DMS153 (cell line): ENCODE results near the gene ABCC3.

Experiments
- DNase-seq: peaks from one replicate; lab custom pipeline; 2025; lab: John Stamatoyannopoulos, UW

ABCC3 gene

GRCh38 chr17:50627036-50627781, 7.5 kb upstream of the ABCC3 start:
- no peak for DNase-seq

- peak; percentile 41 for DNase-seq
Measured at GRCh38 chr17:50627782-50628601, 6.7 kb upstream of the ABCC3 start.

GRCh38 chr17:50629902-50630301, 4.8 kb upstream of the ABCC3 start:
- DNase-seq = no peak

- peak; percentile 57 for DNase-seq
Measured at GRCh38 chr17:50630524-50631194, 4.0 kb upstream of the ABCC3 start.

- no peak for DNase-seq
Measured at GRCh38 chr17:50631195-50631907, 3.3 kb upstream of the ABCC3 start.

GRCh38 chr17:50631908-50632571, 2.6 kb upstream of the ABCC3 start:
- no peak for DNase-seq

- no peak for DNase-seq
Measured at GRCh38 chr17:50632637-50633036, 2.0 kb upstream of the ABCC3 start.

- no peak for DNase-seq
Measured at GRCh38 chr17:50633683-50634082, 998 bp upstream of the ABCC3 start.

- no peak for DNase-seq
Measured at GRCh38 chr17:50634915-50635731, 442 bp downstream of the ABCC3 start.

- DNase-seq = no peak
Measured at GRCh38 chr17:50635732-50635981, 976 bp downstream of the ABCC3 start.

GRCh38 chr17:50635982-50636803, 1.5 kb downstream of the ABCC3 start:
- DNase-seq = no peak

GRCh38 chr17:50636804-50637195, 2.1 kb downstream of the ABCC3 start:
- no peak for DNase-seq

- DNase-seq = no peak
Measured at GRCh38 chr17:50637829-50638605, 3.3 kb downstream of the ABCC3 start.

GRCh38 chr17:50638606-50638965, 3.9 kb downstream of the ABCC3 start:
- DNase-seq = no peak

GRCh38 chr17:50638966-50639713, 4.5 kb downstream of the ABCC3 start:
- DNase-seq = peak; percentile 81

- DNase-seq = no peak
Measured at GRCh38 chr17:50640686-50641351, 6.1 kb downstream of the ABCC3 start.

GRCh38 chr17:50641357-50641756, 6.7 kb downstream of the ABCC3 start:
- DNase-seq = peak; percentile 27

GRCh38 chr17:50642071-50642721, 7.5 kb downstream of the ABCC3 start:
- no peak for DNase-seq
